Measurements from ENCODE around the gene YPEL1.
"Not testable (repeated sequence)": the region's sequence is repeated elsewhere in the genome, so short reads cannot be mapped to it uniquely, and the experiment has no call there.

GRCh38 chr22:21744917-21745316 lies 9.3 kb upstream of the YPEL1 start:
- not testable (repeated sequence) for TF ChIP-seq CTCF, POLR2A (IDR thresholded peaks at IDR 0.05)

Data from esophagus squamous epithelium (tissue), 4 donors.